ENCODE results near the gene COL13A1.

The COL13A1 gene

DNA sequence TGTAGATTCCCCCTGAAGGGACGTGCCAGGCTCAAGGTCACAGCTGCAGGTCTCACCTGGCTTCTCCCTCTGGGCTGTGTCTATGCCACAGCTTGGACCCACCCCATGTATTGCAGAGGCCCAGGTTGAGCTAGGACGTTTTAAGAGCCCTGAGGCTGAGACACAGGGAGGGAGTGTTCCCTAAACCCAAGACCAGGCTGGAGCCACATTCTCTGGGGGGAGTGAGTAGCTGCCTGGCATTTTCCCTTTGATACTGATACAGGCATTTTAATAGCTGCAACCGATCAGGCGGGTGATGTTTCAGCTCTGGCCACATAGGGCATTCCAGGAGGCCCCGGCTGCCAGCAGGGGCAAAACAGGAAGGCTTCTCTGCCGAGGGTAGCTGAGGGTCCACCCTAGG is 13.4 kb downstream of the COL13A1 start:
- no peak overlapping the region for H3K4me3 ChIP-seq (ENCODE audit: insufficient read depth, low read depth, low read length, poor library complexity, severe bottlenecking)
- H3K27me3 ChIP-seq (replicated peaks; ENCODE audit: control insufficient read depth, insufficient read depth, low read length, poor library complexity, severe bottlenecking): no peaks in the 10 kb centered on the region
- H3K27ac ChIP-seq (ENCODE audit: insufficient read depth, low read length, poor library complexity, severe bottlenecking): no peak overlapping the region
- H3K9me3 ChIP-seq (ENCODE audit: control insufficient read depth, low read length): no peaks in the 10 kb centered on the region
- no peak for DNase-seq
- H3K36me3 ChIP-seq (ENCODE audit: control insufficient read depth, insufficient read depth, low read length): no peaks in the 10 kb centered on the region
- H3K4me1 ChIP-seq (ENCODE audit: control insufficient read depth, insufficient read depth, low read length, poor library complexity, severe bottlenecking): no peaks in the 10 kb centered on the region

DNA sequence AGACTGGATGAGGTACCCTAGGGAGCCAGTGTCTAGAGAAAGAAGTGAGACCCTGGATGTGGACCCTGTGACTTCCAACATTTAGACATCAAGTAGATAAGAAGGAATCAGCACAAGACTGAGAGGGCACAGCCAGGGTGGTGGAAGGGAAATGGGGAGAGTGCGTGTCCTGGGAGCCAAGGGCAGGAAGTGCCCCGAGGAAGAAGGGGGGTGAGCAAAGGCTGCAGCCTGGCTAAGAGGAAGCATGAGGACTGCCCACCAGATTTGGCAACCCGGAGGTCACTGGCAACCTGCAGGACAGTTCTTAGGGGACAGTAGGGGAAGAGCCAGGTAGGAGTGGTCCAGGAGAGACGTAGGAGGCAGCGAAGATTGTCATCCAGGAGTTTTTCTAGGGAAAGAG is 14.8 kb downstream of the COL13A1 start:
- H3K27me3 ChIP-seq (replicated peaks; ENCODE audit: control insufficient read depth, insufficient read depth, low read length, poor library complexity, severe bottlenecking): no peaks in the 10 kb centered on the region
- H3K36me3 ChIP-seq (ENCODE audit: control insufficient read depth, insufficient read depth, low read length): no peaks in the 10 kb centered on the region
- no peaks in the 10 kb centered on the region for H3K4me1 ChIP-seq (ENCODE audit: control insufficient read depth, insufficient read depth, low read length, poor library complexity, severe bottlenecking)
- H3K4me3 ChIP-seq (ENCODE audit: insufficient read depth, low read depth, low read length, poor library complexity, severe bottlenecking): no peak overlapping the region
- no peaks in the 10 kb centered on the region for H3K9me3 ChIP-seq (ENCODE audit: control insufficient read depth, low read length)
- DNase-seq: no peak
- H3K27ac ChIP-seq (ENCODE audit: insufficient read depth, low read length, poor library complexity, severe bottlenecking): no peak overlapping the region

- Histone ChIP-seq H3K27ac (ENCODE audit: insufficient read depth, low read length, poor library complexity, severe bottlenecking) (no peak overlapping the region), H3K4me1 (ENCODE audit: control insufficient read depth, insufficient read depth, low read length, poor library complexity, severe bottlenecking) (no peaks in the 10 kb centered on the region), H3K4me3 (ENCODE audit: insufficient read depth, low read depth, low read length, poor library complexity, severe bottlenecking) (no peak overlapping the region), H3K36me3 (ENCODE audit: control insufficient read depth, insufficient read depth, low read length) (no peaks in the 10 kb centered on the region), H3K27me3 (replicated peaks; ENCODE audit: control insufficient read depth, insufficient read depth, low read length, poor library complexity, severe bottlenecking) (no peaks in the 10 kb centered on the region), H3K9me3 (ENCODE audit: control insufficient read depth, low read length) (no peaks in the 10 kb centered on the region)
- DNase-seq: no peak
Observed at GRCh38 chr10:69817078-69817581, 15.4 kb downstream of the COL13A1 start.

- no peaks in the 10 kb centered on the region for H3K9me3 ChIP-seq (ENCODE audit: control insufficient read depth, low read length)
- H3K27ac ChIP-seq (ENCODE audit: insufficient read depth, low read length, poor library complexity, severe bottlenecking): no peak overlapping the region
- H3K4me1 ChIP-seq (ENCODE audit: control insufficient read depth, insufficient read depth, low read length, poor library complexity, severe bottlenecking): no peaks in the 10 kb centered on the region
- no peaks in the 10 kb centered on the region for H3K36me3 ChIP-seq (ENCODE audit: control insufficient read depth, insufficient read depth, low read length)
- no peak for DNase-seq
- H3K27me3 ChIP-seq (replicated peaks; ENCODE audit: control insufficient read depth, insufficient read depth, low read length, poor library complexity, severe bottlenecking): no peaks in the 10 kb centered on the region
- no peak overlapping the region for H3K4me3 ChIP-seq (ENCODE audit: insufficient read depth, low read depth, low read length, poor library complexity, severe bottlenecking)
Observed at GRCh38 chr10:69818676-69819239, 17.1 kb downstream of the COL13A1 start.

DNA sequence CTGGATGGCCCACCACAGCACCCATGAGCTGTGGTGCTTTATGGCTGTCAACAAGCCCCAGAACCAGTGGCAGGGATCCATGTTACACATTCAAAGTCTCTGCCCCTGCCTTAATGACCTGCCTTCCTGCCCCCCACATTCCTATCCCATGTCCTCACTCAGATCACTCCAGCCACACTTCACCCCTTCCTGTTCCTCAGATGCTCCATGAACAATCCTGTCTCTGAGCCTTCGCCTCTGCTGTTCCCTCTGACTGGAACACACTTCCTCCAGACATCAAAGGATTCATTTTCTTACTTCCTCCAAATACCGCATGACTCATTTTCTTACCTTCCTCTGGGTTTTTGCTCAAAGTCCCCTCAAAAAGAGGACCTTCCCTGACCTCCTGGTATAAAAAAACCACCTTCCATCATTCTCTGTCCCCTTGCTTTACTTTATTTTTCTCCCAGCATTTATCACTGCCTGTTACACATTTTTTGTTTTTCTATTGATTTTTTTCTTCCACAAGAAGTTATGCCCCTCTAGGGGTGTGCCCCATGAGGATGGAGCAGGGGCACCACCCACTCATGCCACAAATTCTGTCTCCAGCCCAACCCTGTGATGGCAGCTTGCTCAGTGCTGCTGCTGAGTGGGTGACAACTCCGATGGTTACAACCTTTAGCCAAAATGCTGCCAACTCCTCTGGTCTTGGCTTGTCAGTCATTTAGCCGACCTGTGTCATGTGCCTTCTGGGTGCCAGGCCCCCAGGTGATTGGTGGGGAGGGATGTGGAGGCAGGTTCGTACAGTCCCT is 18.2 kb downstream of the COL13A1 start:
- Histone ChIP-seq H3K4me1 (ENCODE audit: control insufficient read depth, insufficient read depth, low read length, poor library complexity, severe bottlenecking) (no peaks in the 10 kb centered on the region), H3K27me3 (replicated peaks; ENCODE audit: control insufficient read depth, insufficient read depth, low read length, poor library complexity, severe bottlenecking) (no peaks in the 10 kb centered on the region), H3K27ac (ENCODE audit: insufficient read depth, low read length, poor library complexity, severe bottlenecking) (no peak overlapping the region), H3K36me3 (ENCODE audit: control insufficient read depth, insufficient read depth, low read length) (no peaks in the 10 kb centered on the region), H3K4me3 (ENCODE audit: insufficient read depth, low read depth, low read length, poor library complexity, severe bottlenecking) (no peak overlapping the region), H3K9me3 (ENCODE audit: control insufficient read depth, low read length) (no peaks in the 10 kb centered on the region)
- DNase-seq: no peak

GRCh38 chr10:69820817-69821216 is 19.1 kb downstream of the COL13A1 start:
- no peaks in the 10 kb centered on the region for H3K4me1 ChIP-seq (ENCODE audit: control insufficient read depth, insufficient read depth, low read length, poor library complexity, severe bottlenecking)
- no peak overlapping the region for H3K27ac ChIP-seq (ENCODE audit: insufficient read depth, low read length, poor library complexity, severe bottlenecking)
- no peaks in the 10 kb centered on the region for H3K9me3 ChIP-seq (ENCODE audit: control insufficient read depth, low read length)
- DNase-seq: no peak
- no peaks in the 10 kb centered on the region for H3K27me3 ChIP-seq (replicated peaks; ENCODE audit: control insufficient read depth, insufficient read depth, low read length, poor library complexity, severe bottlenecking)
- H3K36me3 ChIP-seq (ENCODE audit: control insufficient read depth, insufficient read depth, low read length): no peaks in the 10 kb centered on the region
- no peak overlapping the region for H3K4me3 ChIP-seq (ENCODE audit: insufficient read depth, low read depth, low read length, poor library complexity, severe bottlenecking)

GRCh38 chr10:69825604-69826003 is 23.9 kb downstream of the COL13A1 start:
- H3K9me3 ChIP-seq (ENCODE audit: control insufficient read depth, low read length): no peaks in the 10 kb centered on the region
- H3K4me1 ChIP-seq (ENCODE audit: control insufficient read depth, insufficient read depth, low read length, poor library complexity, severe bottlenecking): no peaks in the 10 kb centered on the region
- no peak overlapping the region for H3K27ac ChIP-seq (ENCODE audit: insufficient read depth, low read length, poor library complexity, severe bottlenecking)
- H3K27me3 ChIP-seq (replicated peaks; ENCODE audit: control insufficient read depth, insufficient read depth, low read length, poor library complexity, severe bottlenecking): no peaks in the 10 kb centered on the region
- no peaks in the 10 kb centered on the region for H3K36me3 ChIP-seq (ENCODE audit: control insufficient read depth, insufficient read depth, low read length)
- H3K4me3 ChIP-seq (ENCODE audit: insufficient read depth, low read depth, low read length, poor library complexity, severe bottlenecking): no peak overlapping the region
- DNase-seq: no peak

- DNase-seq: no peak
- Histone ChIP-seq H3K36me3 (ENCODE audit: control insufficient read depth, insufficient read depth, low read length) (no peaks in the 10 kb centered on the region), H3K27ac (ENCODE audit: insufficient read depth, low read length, poor library complexity, severe bottlenecking) (no peak overlapping the region), H3K9me3 (ENCODE audit: control insufficient read depth, low read length) (no peaks in the 10 kb centered on the region), H3K4me1 (ENCODE audit: control insufficient read depth, insufficient read depth, low read length, poor library complexity, severe bottlenecking) (no peaks in the 10 kb centered on the region), H3K27me3 (replicated peaks; ENCODE audit: control insufficient read depth, insufficient read depth, low read length, poor library complexity, severe bottlenecking) (no peaks in the 10 kb centered on the region), H3K4me3 (ENCODE audit: insufficient read depth, low read depth, low read length, poor library complexity, severe bottlenecking) (no peak overlapping the region)
Observed at GRCh38 chr10:69826094-69826493, 24.4 kb downstream of the COL13A1 start.

- Histone ChIP-seq H3K4me3 (ENCODE audit: insufficient read depth, low read depth, low read length, poor library complexity, severe bottlenecking) (no peak overlapping the region), H3K9me3 (ENCODE audit: control insufficient read depth, low read length) (no peaks in the 10 kb centered on the region), H3K36me3 (ENCODE audit: control insufficient read depth, insufficient read depth, low read length) (no peaks in the 10 kb centered on the region), H3K27ac (ENCODE audit: insufficient read depth, low read length, poor library complexity, severe bottlenecking) (no peak overlapping the region), H3K27me3 (replicated peaks; ENCODE audit: control insufficient read depth, insufficient read depth, low read length, poor library complexity, severe bottlenecking) (no peaks in the 10 kb centered on the region), H3K4me1 (ENCODE audit: control insufficient read depth, insufficient read depth, low read length, poor library complexity, severe bottlenecking) (no peaks in the 10 kb centered on the region)
- no peak for DNase-seq
Observed at GRCh38 chr10:69826789-69827554, 25.3 kb downstream of the COL13A1 start.
